ENCODE data around the gene KCNAB1.

Gene KCNAB1

GRCh38 chr3:156582532-156583183, 462.3 kb downstream of the KCNAB1 start:
- FAIRE-seq = no peak

DNA sequence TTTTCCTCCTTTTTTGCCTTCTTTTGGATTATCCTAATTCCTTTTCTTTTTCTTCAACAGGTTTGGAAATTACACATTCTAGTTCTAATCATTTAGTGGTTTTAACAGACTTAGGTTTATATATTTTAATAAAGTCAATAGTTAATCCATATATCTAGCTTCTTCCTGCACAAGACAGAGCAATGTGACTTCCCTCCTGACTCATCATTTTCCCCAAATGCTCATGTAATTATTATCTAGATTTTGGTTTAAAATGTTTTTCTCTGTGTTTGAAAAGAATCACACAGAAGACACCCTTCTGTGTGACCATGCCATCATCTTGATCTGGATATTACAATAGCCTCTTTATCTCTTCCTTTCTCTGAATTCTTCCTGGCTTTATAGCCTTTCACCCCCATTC, 463.1 kb downstream of the KCNAB1 start:
- no peak for FAIRE-seq

DNA sequence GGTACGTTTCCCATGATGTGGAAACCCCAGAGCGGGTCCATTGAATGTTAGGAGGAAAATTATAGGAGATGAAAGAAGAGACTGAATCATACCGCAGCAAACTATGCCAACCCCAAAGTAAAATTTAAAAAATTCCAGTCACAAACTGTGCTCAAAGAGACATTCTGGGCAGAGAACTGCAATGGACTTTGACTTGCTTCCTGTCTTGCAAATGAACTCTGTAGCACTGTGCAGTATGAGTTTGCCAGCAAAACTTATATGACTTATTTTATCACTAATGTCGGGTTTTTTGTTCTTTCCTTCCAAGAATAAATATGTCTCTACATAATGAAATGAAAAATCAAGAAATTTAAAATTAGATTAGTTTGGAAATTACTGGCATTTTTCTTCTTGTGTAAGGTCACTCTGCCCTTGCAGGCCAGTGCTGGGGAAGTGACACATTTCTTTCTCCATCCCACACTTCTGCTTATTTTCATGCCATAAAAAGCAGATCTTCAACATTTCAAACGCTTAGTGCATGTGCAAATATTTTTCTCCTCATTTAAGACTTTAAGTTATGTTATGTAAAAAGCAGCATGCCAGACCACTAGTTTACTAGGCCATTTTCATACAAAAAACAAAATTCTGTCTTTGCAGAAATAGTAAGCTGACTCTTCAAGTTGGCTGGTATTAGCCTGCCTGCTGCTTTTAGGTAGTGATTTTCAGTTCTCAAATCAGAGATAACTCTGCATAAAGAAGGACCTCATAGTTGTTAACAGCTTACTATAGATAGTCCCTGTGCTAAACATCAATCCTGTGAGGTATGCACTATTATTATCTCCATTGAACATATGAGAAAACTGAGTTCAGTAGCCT, 466.8 kb downstream of the KCNAB1 start:
- no peak for FAIRE-seq

DNA sequence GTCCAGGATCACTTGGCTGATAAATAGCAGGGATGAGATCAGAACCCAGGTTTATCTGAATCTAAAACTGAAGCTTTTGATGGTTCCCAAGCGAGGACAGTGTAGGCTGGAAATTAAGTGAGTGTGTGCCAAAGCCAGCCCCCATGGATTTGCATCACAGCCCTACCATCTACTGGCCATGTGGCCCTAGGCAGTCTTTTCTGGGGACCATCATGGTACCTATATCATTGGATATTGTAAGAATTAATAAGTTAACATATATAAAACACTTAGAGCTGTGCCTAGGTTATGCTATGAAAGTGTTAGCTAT, 467.3 kb downstream of the KCNAB1 start:
- FAIRE-seq = no peak
